ENCODE measurements around the gene RBCK1.

Gene RBCK1

GRCh38 chr20:364905-365794, 42.9 kb upstream of the RBCK1 start:
- no peak for DNase-seq (ENCODE audit: insufficient read length, low spot score)
- FAIRE-seq = no peak

DNA sequence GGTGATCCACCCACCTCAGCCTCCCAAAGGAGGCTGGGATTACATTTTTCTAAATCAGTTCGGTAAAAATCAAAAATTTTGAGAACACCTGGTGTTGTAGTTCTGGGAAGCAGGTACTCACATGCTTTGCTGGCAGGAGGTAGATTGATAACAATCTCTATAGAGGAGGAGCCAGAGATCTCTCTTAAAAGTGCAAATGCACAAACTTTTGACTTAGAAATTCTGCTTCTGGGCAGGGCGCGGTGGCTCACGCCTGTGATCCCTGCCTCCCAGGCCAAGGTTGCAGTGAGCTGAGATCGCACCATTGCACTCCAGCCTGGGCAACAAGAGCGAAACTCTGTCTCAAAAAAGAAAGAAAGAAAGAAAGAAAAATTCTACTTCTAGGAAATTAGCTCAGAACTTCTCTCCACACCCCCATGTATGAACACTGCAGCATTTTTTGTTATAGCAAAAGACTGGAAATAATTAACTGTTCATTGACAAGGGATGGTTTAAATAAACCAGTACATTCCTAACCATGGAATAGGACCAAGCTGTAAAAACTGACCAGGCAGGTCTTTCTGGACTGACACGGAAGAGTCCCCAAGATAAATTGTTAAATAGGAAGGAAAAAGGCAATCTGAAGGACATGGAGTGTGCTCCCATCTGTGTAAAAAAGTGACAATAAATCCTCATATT, 41.9 kb upstream of the RBCK1 start:
- TF ChIP-seq CTCF (IDR thresholded peaks at IDR 0.05; ENCODE audit: insufficient read depth, missing control alignments) = no peak
- FAIRE-seq = no peak
- no peak for DNase-seq (ENCODE audit: insufficient read length, low spot score)

More at GRCh38 chr20:364905-365794, 42.9 kb upstream of the RBCK1 start:
- TF ChIP-seq CTCF (IDR thresholded peaks at IDR 0.05; ENCODE audit: insufficient read depth, missing control alignments) = no peak

- FAIRE-seq (no peak), DNase-seq (ENCODE audit: insufficient read length, low spot score) (no peak)
- no peak for TF ChIP-seq CTCF (IDR thresholded peaks at IDR 0.05; ENCODE audit: insufficient read depth, missing control alignments)
Observed at GRCh38 chr20:366719-367485, 41.2 kb upstream of the RBCK1 start.

- no peak for TF ChIP-seq CTCF (IDR thresholded peaks at IDR 0.05; ENCODE audit: insufficient read depth, missing control alignments)
- DNase-seq (ENCODE audit: insufficient read length, low spot score) = no peak
- FAIRE-seq = no peak
Observed at GRCh38 chr20:367486-367887, 40.6 kb upstream of the RBCK1 start.

DNA sequence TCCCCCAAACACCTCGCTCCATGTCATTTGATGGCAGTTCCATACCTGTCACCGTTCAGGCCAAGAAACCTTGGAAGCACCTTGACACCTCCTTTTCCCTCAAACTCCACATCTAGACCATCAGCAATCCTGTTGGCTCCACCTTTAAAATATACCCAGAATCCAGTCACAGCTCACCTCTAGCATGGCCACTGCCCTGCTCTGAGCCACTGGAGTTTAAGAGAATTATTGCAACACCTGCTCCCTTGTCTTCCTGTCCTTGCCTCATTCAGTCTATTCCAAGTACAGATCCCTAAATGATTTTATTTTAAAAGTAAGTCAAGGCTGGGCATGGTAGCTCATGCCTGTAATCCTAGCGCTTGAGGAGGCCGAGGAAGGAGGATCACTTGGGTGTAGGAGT, 39.2 kb upstream of the RBCK1 start:
- FAIRE-seq = no peak
- no peak for DNase-seq (ENCODE audit: insufficient read length, low spot score)
- TF ChIP-seq CTCF (IDR thresholded peaks at IDR 0.05; ENCODE audit: insufficient read depth, missing control alignments) = no peak

DNA sequence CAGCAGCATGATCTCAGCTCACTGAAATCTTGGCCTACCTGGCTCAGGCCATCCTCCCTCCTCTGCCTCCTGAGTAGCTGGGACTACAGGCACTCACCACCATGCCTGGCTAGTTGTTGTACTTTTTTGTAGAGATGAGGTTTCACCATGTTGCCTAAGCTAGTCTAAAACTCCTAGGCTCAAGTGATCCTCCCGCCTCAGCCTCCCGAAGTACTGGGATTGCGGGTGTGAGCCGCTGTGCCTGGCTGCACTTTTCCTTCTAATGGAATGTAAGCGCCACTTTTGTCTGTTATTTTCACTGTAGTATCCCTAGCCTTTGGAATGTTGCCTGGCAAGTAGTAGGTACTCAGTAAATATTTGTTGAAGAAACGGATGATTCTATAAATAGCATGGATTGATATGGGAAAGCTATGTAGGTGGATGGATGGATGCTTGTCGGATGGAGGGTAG, 37.9 kb upstream of the RBCK1 start:
- FAIRE-seq (no peak), DNase-seq (ENCODE audit: insufficient read length, low spot score) (no peak)
- TF ChIP-seq CTCF (IDR thresholded peaks at IDR 0.05; ENCODE audit: insufficient read depth, missing control alignments) = no peak
